ENCODE measurements around the gene LRIG3.
A peak's percentile ranks its signal among the peaks of the same experiment; 100 is the strongest.

Gene LRIG3

DNA sequence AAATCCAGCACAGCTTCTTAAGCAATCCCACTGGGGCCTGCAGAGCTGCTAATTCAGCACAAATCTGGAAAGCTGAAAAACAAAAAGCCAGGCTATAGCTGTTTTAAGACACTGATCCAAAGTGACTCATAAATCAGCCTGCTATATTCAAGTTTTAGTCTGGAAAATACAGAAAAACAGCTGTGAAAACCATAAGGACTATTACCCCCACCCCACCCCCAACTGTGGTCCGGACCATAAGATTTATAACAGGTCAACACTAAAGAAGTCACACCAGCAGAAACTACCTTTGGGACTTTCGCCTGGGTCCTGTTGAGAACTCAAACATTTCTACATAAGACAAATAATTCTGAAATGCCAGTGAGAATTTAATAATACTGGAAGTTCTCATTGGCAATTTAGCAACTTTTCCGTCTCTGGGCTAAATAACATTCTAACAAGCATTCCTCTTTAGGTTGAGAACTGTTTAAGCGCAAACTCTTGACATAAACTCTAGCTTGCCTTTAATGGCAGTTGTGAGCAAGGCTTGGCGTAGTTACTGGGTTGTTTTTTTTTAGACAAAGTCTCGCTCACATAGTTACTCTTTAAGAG lies 3.3 kb downstream of the LRIG3 start:
- DNase-seq (ENCODE audit: low read depth in 2 of 2), result peak; percentile 73 to 76
- peak overlapping the region in 1 of 2 donors; percentile 86 for H3K4me3 ChIP-seq (replicated peaks in 1 of 2; ENCODE audit: low read depth in 2 of 2, low read length in 2 of 2)
- TF ChIP-seq, protein P1, sequence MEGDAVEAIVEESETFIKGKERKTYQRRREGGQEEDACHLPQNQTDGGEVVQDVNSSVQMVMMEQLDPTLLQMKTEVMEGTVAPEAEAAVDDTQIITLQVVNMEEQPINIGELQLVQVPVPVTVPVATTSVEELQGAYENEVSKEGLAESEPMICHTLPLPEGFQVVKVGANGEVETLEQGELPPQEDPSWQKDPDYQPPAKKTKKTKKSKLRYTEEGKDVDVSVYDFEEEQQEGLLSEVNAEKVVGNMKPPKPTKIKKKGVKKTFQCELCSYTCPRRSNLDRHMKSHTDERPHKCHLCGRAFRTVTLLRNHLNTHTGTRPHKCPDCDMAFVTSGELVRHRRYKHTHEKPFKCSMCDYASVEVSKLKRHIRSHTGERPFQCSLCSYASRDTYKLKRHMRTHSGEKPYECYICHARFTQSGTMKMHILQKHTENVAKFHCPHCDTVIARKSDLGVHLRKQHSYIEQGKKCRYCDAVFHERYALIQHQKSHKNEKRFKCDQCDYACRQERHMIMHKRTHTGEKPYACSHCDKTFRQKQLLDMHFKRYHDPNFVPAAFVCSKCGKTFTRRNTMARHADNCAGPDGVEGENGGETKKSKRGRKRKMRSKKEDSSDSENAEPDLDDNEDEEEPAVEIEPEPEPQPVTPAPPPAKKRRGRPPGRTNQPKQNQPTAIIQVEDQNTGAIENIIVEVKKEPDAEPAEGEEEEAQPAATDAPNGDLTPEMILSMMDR (IDR thresholded peaks at IDR 0.05; ENCODE audit: low read depth, low read length), result no peak

DNA sequence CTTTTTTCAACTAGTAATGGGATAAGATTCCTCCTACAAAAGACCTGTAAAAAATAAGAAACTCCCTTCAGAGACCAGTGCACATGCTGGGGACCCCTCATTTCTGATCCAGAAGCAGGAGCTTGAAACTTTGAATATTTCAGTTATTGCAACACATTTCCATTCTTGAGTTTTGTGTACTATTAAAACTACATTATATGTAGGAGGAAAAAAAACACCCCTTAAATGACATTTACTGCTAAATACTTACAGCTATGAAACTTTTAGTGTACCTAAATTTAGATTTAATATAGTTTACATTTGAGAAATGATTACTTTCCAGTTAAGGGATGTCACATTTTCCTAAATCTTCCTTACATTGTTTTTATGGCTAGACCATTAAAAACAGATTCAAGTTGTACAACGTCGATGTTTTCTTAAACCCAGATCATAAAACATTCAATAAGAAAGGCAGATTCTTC lies 4.1 kb downstream of the LRIG3 start:
- DNase-seq (ENCODE audit: low read depth in 2 of 2), result no peak
- no peak overlapping the region for H3K4me3 ChIP-seq (replicated peaks in 1 of 2; ENCODE audit: low read depth in 2 of 2, low read length in 2 of 2)
- TF ChIP-seq, protein P1 (IDR thresholded peaks at IDR 0.05; ENCODE audit: low read depth, low read length), result no peak

DNA sequence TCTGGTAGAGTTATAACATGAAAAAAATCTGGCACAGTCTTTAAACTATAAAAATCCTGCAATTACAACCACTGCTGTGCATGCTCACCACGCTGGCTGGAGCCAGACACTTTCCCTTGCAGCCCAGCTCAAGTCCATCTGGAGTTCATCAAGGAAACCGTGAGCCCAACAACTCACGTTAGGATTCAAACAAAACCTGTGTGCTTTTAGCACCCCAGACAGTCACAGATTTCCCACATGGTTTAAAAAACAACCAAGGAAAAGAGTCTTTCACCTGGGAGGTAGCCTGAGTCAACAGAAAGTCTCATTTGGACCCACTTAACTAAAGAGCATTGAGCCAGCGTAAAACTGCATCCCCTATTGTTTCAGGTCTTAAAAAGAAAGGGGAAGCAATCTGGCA lies 4.7 kb downstream of the LRIG3 start:
- TF ChIP-seq, protein P1 (IDR thresholded peaks at IDR 0.05; ENCODE audit: low read depth, low read length), result no peak
- H3K4me3 ChIP-seq (replicated peaks in 1 of 2; ENCODE audit: low read depth in 2 of 2, low read length in 2 of 2), result no peak overlapping the region
- peak; percentile 39 to 58 for DNase-seq (ENCODE audit: low read depth in 2 of 2)

DNA sequence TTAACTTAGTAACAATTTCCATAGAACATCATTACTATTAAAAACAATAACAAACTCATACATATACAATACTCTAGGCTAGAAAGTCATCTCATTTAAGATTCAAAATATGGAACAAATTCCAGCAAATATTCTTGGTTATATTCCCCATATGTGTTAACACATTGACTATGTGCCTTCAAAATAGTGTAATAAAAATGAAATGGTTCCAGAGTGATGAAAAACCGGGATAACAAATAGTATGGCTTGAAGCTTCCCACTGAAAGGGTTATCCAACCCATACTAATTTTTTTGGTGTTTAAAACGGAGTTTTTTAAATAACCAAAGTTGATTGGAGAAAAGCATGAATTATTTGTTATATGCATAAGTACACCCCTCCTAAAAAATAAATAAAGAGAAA lies 5.3 kb downstream of the LRIG3 start:
- TF ChIP-seq, protein P1 (IDR thresholded peaks at IDR 0.05; ENCODE audit: low read depth, low read length), result no peak
- no peak for DNase-seq (ENCODE audit: low read depth in 2 of 2)
- H3K4me3 ChIP-seq (replicated peaks in 1 of 2; ENCODE audit: low read depth in 2 of 2, low read length in 2 of 2), result no peak overlapping the region

DNA sequence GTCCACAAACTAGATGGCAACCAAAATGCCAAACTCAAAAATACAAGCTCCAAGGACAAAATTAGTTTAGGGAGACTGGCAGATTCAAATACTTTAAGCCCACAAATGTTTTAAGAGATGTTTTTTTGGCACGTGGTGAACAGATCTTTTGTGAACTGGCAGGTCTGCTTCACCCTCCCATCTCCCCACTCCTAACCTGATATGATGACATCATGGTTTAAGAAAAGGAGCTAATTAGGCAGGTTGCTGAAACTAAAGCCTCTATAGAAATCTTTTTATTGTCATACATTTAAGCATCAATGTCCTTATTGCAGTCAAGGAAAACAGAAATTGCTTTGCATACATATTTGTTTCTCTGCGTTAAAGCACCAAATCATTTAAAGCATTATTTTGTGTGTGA lies 5.8 kb downstream of the LRIG3 start:
- no peak for DNase-seq (ENCODE audit: low read depth in 2 of 2)
- no peak overlapping the region for H3K4me3 ChIP-seq (replicated peaks in 1 of 2; ENCODE audit: low read depth in 2 of 2, low read length in 2 of 2)
- TF ChIP-seq, protein P1 (IDR thresholded peaks at IDR 0.05; ENCODE audit: low read depth, low read length), result no peak

DNA sequence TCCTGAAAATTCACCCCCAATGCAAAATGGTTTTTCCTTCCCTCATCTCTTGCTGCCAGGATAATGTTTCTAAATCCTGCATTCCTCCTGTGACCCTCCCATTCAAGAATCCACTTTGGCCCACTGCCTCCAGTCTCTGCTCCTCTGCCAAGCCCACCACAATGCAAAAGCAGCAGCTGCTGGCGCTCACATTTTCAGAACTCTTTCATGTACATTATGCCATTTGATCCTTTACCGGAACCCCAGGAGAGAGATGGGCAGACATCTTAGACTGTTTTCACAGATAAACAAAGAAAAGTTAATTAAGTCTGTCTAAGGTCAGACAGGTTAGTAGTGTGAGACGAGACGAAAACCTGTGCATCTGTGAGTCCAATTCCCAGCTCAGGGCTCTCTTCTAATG lies 12.9 kb downstream of the LRIG3 start:
- TF ChIP-seq, protein P1 (IDR thresholded peaks at IDR 0.05; ENCODE audit: low read depth, low read length), result no peak
- DNase-seq (ENCODE audit: low read depth in 2 of 2), result peak in 1 of 2 donors; percentile 61

DNA sequence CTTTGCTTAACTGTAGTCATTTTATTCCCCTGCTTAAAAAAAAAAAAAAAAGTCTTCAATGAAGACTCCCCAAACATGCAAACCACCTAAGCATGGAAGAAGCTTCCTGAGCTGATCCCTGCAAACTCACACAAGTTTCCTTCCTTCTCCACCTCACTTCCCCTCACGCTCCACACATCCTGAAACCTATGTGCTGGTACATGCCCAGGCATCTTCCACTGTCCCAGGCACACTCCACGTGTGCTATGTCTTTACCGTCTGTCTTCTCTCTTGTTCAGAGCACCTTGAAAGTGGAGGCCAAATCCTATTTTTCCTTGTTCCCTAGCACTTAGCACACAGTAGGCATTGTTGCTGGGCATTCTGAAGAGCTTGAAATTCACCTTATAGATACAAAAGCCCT lies 13.4 kb downstream of the LRIG3 start:
- no peak for DNase-seq (ENCODE audit: low read depth in 2 of 2)
- H3K4me3 ChIP-seq (replicated peaks in 1 of 2; ENCODE audit: low read depth in 2 of 2, low read length in 2 of 2), result no peak overlapping the region
- TF ChIP-seq, protein P1 (IDR thresholded peaks at IDR 0.05; ENCODE audit: low read depth, low read length), result no peak

More for the DNA sequence above, 12.9 kb downstream of the LRIG3 start:
- H3K4me3 ChIP-seq (replicated peaks in 1 of 2; ENCODE audit: low read depth in 2 of 2, low read length in 2 of 2), result no peak overlapping the region

Data from cardiac fibroblast (primary cell).